A673 (cell line): Measurements from ENCODE around the gene RSPH10B2. TPM values are rescaled to one million over a fixed set of nuclear protein-coding genes. Genes with fewer than 3 reads are reported as not detected.
"Not testable (repeated sequence)": the region's sequence is repeated elsewhere in the genome, so short reads cannot be mapped to it uniquely, and the experiment has no call there.

Experiments used
- BruUV-seq: library from RNA; stranded (reverse); fragments of 400-500 nt; replicated peaks from 2 replicates; lab custom pipeline; 2021; lab: Mats Ljungman, UMichigan
- CTCF ChIA-PET: fragments of 300-600 bp; sonication (Branson Sonifier 250); formaldehyde crosslinking; loops from one replicate; lab custom pipeline; 2022; ENCODE audit warnings: antibody characterized with exemption; lab: Charles Lee
- POLR2A ChIA-PET: fragments of 300-600 bp; sonication (Branson Sonifier 250); formaldehyde crosslinking; loops from one replicate; lab custom pipeline; 2022; ENCODE audit warnings: antibody characterized with exemption; ENCODE audit not compliant: low non-redundant PET; lab: Charles Lee
- DNase-seq: peaks from one replicate; pipeline ENCODE4 v3.0.0-alpha.2; 2015; ENCODE audit warnings: low spot score
- H3K27ac ChIP-seq: fragments of 200-600 bp; sonication (generic); 2 replicates; pipeline ENCODE4 v1.5.1; 2016; ENCODE audit warnings: mixed run types, low read depth, mild to moderate bottlenecking, mixed read lengths, antibody characterized with exemption, low read length; ENCODE audit not compliant: poor library complexity, severe bottlenecking
- H3K27me3 ChIP-seq: fragments of 200-600 bp; sonication (generic); replicated peaks from 2 replicates; pipeline ENCODE4 v1.6.1; 2017; ENCODE audit warnings: mixed run types, low read depth, mild to moderate bottlenecking, mixed read lengths, antibody characterized with exemption, low read length; ENCODE audit not compliant: insufficient read depth, poor library complexity
- H3K36me3 ChIP-seq: fragments of 200-600 bp; sonication (generic); 2 replicates; pipeline ENCODE4 v1.6.1; 2016; ENCODE audit warnings: mixed run types, mild to moderate bottlenecking, mixed read lengths, antibody characterized with exemption, low read length; ENCODE audit not compliant: insufficient read depth, poor library complexity, severe bottlenecking
- H3K4me1 ChIP-seq: fragments of 200-600 bp; sonication (generic); 2 replicates; pipeline ENCODE4 v1.6.1; 2017; ENCODE audit warnings: mixed run types, mild to moderate bottlenecking, mixed read lengths, antibody characterized with exemption, low read length; ENCODE audit not compliant: insufficient read depth, poor library complexity, severe bottlenecking
- H3K4me3 ChIP-seq: fragments of 200-600 bp; sonication (generic); 2 replicates; pipeline ENCODE4 v1.5.1; 2016; ENCODE audit warnings: low read depth, mixed run types, mild to moderate bottlenecking, mixed read lengths, low read length; ENCODE audit not compliant: poor library complexity, severe bottlenecking
- H3K9me3 ChIP-seq: fragments of 200-600 bp; sonication (generic); 2 replicates; pipeline ENCODE4 v1.6.1; 2016; ENCODE audit warnings: mixed run types, low read depth, mild to moderate bottlenecking, mixed read lengths, antibody characterized with exemption, low read length; ENCODE audit not compliant: poor library complexity, severe bottlenecking
- intact Hi-C: fragments of 100-400 bp; cut with micrococcal nuclease; formaldehyde crosslinking; loops from one replicate; pipeline ENCODE4 v1.10.0; 2022; ENCODE audit not compliant: unreplicated experiment
- total RNA-seq: library from RNA; stranded (reverse); gene quantifications from 2 replicates; pipeline ENCODE4 v1.2.3, GENCODE V29; 2021

Gene RSPH10B2
- total RNA-seq, 1 experiment from 2014 or later = 0.34 TPM

DNA sequence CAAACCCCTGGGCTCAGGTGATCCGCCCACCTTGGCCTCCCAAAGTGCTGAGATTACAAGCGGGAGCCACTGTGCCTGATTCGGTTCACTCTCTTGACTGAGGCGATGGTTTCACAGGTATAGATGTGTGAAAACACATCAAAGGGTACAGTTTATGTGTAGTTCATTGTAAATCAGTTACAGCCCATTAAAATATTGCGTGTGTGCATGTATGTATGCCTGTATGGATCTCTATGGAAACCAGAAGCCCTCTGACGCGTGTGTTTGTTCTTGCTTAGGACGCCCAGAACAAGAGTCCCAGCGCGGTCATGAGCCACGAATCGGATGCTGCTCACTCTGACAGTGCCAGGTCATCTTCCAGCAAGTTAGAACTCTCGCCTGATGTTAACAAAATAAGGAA lies 35.5 kb downstream of the RSPH10B2 start:
- intact Hi-C loops, BruUV-seq, POLR2A ChIA-PET: not testable (repeated sequence)

GRCh38 chr7:6792113-6792872 lies 38.4 kb downstream of the RSPH10B2 start:
- BruUV-seq, intact Hi-C loops, H3K9me3 ChIP-seq, H3K27me3 ChIP-seq, DNase-seq, CTCF ChIA-PET, H3K4me3 ChIP-seq, H3K36me3 ChIP-seq, H3K4me1 ChIP-seq, H3K27ac ChIP-seq, POLR2A ChIA-PET: not testable (repeated sequence)

More for the DNA sequence above, 35.5 kb downstream of the RSPH10B2 start:
- H3K27me3 ChIP-seq, H3K27ac ChIP-seq, H3K4me3 ChIP-seq, H3K36me3 ChIP-seq, CTCF ChIA-PET, H3K4me1 ChIP-seq, DNase-seq, H3K9me3 ChIP-seq: not testable (repeated sequence)

DNA sequence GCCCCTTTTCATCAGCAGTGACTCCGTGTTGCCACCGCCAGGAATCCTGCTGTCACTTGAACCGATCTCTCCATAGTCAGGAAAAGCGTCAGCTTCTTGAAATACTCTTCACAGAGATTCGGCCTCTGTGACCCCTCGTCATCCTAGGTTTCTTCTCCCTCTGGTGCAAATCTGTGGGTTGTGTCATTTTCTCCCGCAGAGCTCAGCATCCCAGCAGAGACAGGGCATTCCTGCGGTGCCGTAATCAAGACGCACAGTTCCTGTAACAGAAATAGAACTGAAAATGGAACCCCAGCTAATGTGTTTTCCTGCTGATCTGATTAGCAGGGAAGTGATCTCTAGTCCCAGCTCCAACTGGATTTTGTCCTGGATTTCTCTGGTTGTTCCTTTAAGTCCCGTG lies 40.4 kb downstream of the RSPH10B2 start:
- CTCF ChIA-PET, H3K27ac ChIP-seq, intact Hi-C loops: not testable (repeated sequence)

GRCh38 chr7:6797218-6797617 lies 43.3 kb downstream of the RSPH10B2 start:
- intact Hi-C loops, H3K4me1 ChIP-seq, H3K27ac ChIP-seq, H3K4me3 ChIP-seq, CTCF ChIA-PET, POLR2A ChIA-PET, H3K27me3 ChIP-seq, H3K36me3 ChIP-seq, BruUV-seq, H3K9me3 ChIP-seq, DNase-seq: not testable (repeated sequence)

More for the DNA sequence above, 40.4 kb downstream of the RSPH10B2 start:
- POLR2A ChIA-PET, DNase-seq, H3K4me3 ChIP-seq, H3K9me3 ChIP-seq, H3K4me1 ChIP-seq, BruUV-seq, H3K36me3 ChIP-seq, H3K27me3 ChIP-seq: not testable (repeated sequence)

DNA sequence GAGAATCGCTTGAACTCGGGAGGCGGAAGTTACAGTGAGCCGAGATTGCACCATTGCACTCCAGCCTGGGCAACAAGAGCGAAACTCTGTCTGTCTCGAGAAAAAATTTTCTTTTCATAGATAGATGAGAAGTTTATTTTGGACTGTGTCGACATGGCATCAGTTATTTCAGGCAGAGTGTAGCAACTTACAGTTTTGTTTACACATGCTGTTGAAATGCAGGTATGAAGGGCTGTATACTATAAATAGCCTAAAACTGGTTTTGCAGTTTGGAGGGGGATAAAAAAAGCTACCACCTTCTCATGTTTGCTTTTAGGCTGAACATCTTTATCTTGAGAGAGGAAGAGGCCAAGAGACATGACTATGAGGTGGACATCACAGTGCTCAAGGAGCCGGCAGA lies 44.1 kb downstream of the RSPH10B2 start:
- H3K9me3 ChIP-seq, H3K4me3 ChIP-seq, CTCF ChIA-PET, H3K4me1 ChIP-seq, BruUV-seq, intact Hi-C loops, H3K36me3 ChIP-seq, H3K27ac ChIP-seq, DNase-seq, H3K27me3 ChIP-seq, POLR2A ChIA-PET: not testable (repeated sequence)

DNA sequence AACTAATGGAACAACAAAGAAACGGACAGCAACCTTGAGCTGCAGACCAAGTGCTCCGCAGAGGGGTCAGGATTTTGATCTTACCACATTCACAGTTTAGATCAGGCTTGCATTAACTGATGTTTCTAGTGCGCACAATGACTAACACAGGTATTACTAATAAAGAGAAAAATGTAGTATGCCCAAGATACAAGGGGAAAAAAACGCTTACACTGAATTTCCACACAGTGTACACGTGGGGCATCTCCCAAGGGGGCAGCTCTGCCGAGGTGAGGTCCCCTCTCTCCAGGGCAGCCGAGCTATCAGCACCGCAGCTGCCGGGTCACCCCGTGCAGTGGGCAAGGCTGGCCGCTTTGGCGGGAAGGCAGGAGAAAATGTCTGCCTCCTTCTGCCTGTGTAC lies 46.0 kb downstream of the RSPH10B2 start:
- CTCF ChIA-PET, H3K4me3 ChIP-seq, H3K36me3 ChIP-seq, DNase-seq, H3K4me1 ChIP-seq, H3K27me3 ChIP-seq, H3K9me3 ChIP-seq, BruUV-seq, intact Hi-C loops, POLR2A ChIA-PET, H3K27ac ChIP-seq: not testable (repeated sequence)

DNA sequence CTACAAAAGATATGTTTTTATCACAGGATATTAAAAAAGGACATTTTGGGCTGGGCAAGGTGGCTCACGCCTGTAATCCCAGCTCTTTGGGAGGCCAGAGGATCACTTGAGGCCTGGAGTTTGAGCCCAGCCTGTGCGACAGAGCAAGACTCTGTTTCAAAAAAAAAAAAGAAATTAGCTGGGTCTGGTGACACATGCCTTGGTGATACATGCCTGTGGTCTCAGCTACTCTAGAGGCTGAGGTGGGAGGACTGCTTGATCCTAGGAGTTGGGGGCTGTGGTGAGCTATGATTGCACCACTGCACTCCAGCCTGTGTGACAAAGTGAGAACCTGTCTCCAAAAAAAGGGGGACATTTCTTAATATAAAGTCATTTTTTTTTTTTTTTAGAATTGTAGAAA lies 46.4 kb downstream of the RSPH10B2 start:
- H3K27me3 ChIP-seq, H3K4me1 ChIP-seq, H3K27ac ChIP-seq, BruUV-seq, H3K9me3 ChIP-seq, intact Hi-C loops, H3K4me3 ChIP-seq, H3K36me3 ChIP-seq, CTCF ChIA-PET, DNase-seq, POLR2A ChIA-PET: not testable (repeated sequence)
